ENCODE data around the gene LENG1. TPM values are rescaled to one million over a fixed set of nuclear protein-coding genes. Genes with fewer than 3 reads are reported as not detected.
"Not testable (repeated sequence)": the region's sequence is repeated elsewhere in the genome, so short reads cannot be mapped to it uniquely, and the experiment has no call there.

LENG1 gene
- 10 to 100 TPM in 2 of 3 donors, 1 to 10 TPM in 1; 2.6 to 14.0 (median 13.5) TPM for polyA plus RNA-seq

DNA sequence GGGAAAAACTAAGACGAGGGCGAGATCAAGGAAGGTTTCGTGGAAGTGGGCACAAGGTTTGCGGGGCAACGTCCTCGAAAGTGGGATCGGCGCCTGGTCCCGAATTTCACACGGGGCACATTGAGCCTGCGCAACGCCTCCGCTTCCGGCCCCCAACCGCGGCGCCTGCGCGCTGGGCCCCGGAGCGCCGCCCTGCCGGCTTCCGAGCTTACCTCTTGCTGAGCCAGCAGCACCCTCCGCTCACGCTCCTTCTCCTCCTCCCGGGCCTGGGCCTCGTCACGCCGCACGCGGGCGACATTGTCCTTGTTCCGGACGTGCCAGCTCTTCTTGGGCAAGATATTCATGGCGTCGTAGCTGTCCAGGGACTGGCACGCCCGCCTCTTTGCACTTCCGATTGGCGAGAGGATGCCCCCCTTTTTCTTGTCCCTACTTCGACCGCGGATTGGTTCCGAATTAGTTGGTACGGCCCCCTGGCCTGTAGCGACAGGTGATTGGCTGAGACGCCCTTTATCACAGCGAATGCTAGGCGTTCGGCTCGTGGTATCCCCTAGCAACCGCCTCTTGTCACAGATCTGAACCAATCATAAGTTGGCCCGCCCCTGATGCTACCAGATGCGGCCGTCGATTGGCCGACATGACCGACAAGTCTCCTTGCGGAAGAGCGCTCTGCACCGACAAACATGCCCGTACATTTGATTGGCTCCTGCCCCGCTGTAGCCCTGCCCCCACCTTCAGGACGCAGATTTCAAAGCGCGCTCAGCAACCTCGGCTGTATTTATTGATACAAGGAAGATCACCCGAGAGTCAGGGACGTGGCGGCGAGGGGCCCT is at the start of gene LENG1:
Gene LENG1, minus strand, starts transcription at position 370 of the 830 bp plus-strand sequence. Its CDS starts 26 bp downstream, at position 344.
- Mint-ChIP-seq H3K4me1 (peaks cover 60 to 62% of the 10 kb centered on the region in 2 donors), H3K4me3 (peak within 1 kb of the TSS; percentile 95 to 100 (median 99)), H3K27me3 (ENCODE audit: low read depth in 3 of 3) (peaks cover 9 to 15% (median 9%) of the 10 kb centered on the region in 3 donors), H3K36me3 (peaks cover 4 to 15% (median 10%) of the 10 kb centered on the region in 3 donors), H3K27ac (peak within 1 kb of the TSS; percentile 97 to 100 (median 99)), H3K9me3 (no peaks in the 10 kb centered on the region)
- peak; percentile 99 for DNase-seq

DNA sequence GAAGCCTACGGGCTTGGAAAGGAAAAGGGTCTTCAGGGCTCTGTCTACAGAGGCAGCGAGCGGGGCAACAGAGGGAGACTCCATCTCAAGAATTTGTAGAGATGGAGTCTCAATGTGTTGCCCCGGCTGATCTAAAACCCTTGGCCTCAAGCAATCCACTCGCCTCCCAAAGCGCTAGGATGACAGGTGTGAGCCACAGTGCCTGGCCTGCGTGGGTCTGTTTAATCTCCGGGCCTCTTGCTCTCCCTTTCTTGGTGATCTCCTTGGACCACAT is 49.2 kb upstream of the LENG1 start:
- Mint-ChIP-seq H3K27me3 (ENCODE audit: low read depth in 3 of 3) (peaks cover 3 to 38% (median 10%) of the 10 kb centered on the region in 3 donors), H3K9me3 (peaks cover 0 to 1% (median 0%) of the 10 kb centered on the region in 6 donors), H3K36me3 (peaks cover 11 to 37% (median 20%) of the 10 kb centered on the region in 3 donors), H3K27ac (peak overlapping the region in 5 of 6 donors; percentile 76 to 85 (median 80)), H3K4me1 (peaks cover 48 to 63% of the 10 kb centered on the region in 2 donors), H3K4me3 (peak overlapping the region in 2 of 5 donors; percentile 41 to 52)
- DNase-seq: no peak

DNA sequence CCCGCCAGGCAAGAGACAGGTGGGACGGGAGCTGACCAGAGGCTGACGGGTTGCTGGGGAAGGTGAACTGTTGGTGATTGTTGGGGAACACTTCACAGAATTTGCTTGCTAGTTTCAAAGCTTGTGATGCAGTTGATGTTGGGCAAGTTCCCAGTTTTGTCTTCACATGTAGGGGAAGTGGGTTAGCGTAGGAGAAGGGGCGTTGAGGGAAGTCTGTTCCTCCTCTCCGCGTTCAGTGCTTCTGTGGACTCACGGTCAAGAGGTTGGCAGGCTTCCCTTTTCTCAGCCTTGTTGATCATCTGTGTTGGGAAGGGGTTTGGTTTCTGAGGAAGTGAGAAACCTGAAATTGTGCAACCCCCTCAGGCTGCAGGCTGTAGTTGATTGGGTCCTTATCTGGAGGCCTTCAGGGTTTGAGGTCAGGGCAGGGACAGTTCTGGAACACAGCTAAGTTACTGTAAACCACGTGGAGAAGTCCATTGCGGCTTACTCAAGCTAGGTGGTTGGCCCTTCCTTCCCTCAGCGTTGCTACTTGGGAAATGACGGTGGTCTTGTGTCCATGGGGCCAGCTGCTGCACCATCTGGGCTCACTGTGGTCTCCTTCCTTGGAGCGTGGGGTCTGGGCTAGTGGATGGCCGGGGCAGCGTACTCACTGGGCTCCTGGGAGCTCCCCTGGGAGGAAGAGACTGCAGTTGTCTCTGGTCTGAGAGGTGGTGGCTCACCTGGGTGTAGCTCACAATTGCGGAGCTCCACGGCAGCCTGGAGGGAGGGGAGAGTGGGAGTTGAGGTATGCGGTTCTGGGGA is 48.7 kb upstream of the LENG1 start:
- Mint-ChIP-seq H3K27me3 (ENCODE audit: low read depth in 3 of 3) (peaks cover 3 to 37% (median 10%) of the 10 kb centered on the region in 3 donors), H3K9me3 (peaks cover 0 to 1% (median 0%) of the 10 kb centered on the region in 6 donors), H3K36me3 (peaks cover 11 to 41% (median 23%) of the 10 kb centered on the region in 3 donors), H3K4me3 (peak overlapping the region; percentile 10 to 53 (median 49)), H3K27ac (peak overlapping the region; percentile 17 to 85 (median 78)), H3K4me1 (peaks cover 52 to 69% of the 10 kb centered on the region in 2 donors)
- DNase-seq: peak in 2 of 3 donors; percentile 16 to 19

DNA sequence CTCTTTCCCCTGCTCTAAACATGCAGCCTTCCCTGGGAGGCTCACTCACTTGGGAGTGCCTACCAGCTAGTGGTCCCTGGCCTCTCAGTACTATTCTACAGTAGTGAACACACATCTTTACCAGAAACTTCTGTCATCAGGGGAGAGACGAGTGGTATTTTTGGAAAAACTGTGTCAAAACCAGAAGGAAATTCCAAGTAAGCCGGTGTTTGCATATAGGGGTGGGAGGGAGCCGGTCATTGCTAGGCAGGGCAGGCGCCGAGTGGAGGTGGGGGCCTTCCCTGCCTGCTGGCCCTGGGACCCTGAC is 48.1 kb upstream of the LENG1 start:
- H3K4me1 Mint-ChIP-seq: peaks cover 56 to 74% of the 10 kb centered on the region in 2 donors
- peaks cover 3 to 36% (median 10%) of the 10 kb centered on the region in 3 donors for H3K27me3 Mint-ChIP-seq (ENCODE audit: low read depth in 3 of 3)
- peak overlapping the region in 1 of 5 donors; percentile 38 for H3K4me3 Mint-ChIP-seq
- DNase-seq: no peak
- H3K27ac Mint-ChIP-seq: peak overlapping the region in 5 of 6 donors; percentile 51 to 84 (median 76)
- H3K9me3 Mint-ChIP-seq: peaks cover 0 to 1% (median 0%) of the 10 kb centered on the region in 6 donors
- H3K36me3 Mint-ChIP-seq: peaks cover 11 to 46% (median 28%) of the 10 kb centered on the region in 3 donors

DNA sequence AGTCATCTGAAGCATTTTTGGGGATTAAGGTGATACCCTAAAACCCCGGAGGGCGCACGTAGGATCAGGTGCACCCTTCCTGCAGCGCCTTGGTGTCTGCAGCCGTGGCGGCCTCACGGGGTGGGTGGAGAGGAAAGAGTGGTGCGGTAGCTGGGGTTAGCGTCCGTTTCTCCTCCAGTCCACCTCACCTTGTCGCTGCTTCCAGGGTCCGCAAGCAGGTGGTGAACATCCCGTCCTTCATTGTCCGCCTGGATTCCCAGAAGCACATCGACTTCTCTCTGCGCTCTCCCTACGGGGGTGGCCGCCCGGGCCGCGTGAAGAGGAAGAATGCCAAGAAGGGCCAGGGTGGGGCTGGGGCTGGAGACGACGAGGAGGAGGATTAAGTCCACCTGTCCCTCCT is 47.7 kb upstream of the LENG1 start:
- not testable (repeated sequence) for H3K9me3 Mint-ChIP-seq, H3K4me3 Mint-ChIP-seq, DNase-seq
- Mint-ChIP-seq H3K27me3 (ENCODE audit: low read depth in 3 of 3) (peaks cover 3 to 36% (median 10%) of the 10 kb centered on the region in 3 donors), H3K36me3 (peaks cover 11 to 51% (median 31%) of the 10 kb centered on the region in 3 donors), H3K4me1 (peaks cover 60 to 79% of the 10 kb centered on the region in 2 donors), H3K27ac (peak overlapping the region in 1 of 6 donors; percentile 80)

DNA sequence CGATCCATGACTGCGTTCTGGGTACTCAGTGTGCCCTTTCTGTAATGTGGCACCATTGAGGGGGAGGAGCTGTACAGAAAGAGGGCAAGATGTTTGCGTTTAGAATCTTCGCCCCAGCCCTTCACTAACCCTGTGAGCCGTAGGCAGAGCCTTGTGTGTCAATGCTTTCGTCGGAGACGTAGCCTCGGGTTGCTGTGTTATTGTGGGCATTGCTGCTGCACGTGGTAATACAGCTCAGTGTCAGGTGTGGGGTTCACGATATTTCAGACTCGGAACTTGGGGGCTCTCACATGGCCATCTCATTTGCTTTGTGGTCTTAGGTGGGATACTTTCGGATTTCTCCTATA is 47.3 kb upstream of the LENG1 start:
- peaks cover 60 to 83% of the 10 kb centered on the region in 2 donors for H3K4me1 Mint-ChIP-seq
- DNase-seq: no peak
- H3K9me3 Mint-ChIP-seq: peaks cover 0 to 1% (median 0%) of the 10 kb centered on the region in 6 donors
- peak overlapping the region in 1 of 6 donors; percentile 5 for H3K27ac Mint-ChIP-seq
- H3K27me3 Mint-ChIP-seq (ENCODE audit: low read depth in 3 of 3): peaks cover 3 to 36% (median 11%) of the 10 kb centered on the region in 3 donors
- H3K36me3 Mint-ChIP-seq: peaks cover 11 to 51% (median 31%) of the 10 kb centered on the region in 3 donors
- H3K4me3 Mint-ChIP-seq: no peak overlapping the region

DNA sequence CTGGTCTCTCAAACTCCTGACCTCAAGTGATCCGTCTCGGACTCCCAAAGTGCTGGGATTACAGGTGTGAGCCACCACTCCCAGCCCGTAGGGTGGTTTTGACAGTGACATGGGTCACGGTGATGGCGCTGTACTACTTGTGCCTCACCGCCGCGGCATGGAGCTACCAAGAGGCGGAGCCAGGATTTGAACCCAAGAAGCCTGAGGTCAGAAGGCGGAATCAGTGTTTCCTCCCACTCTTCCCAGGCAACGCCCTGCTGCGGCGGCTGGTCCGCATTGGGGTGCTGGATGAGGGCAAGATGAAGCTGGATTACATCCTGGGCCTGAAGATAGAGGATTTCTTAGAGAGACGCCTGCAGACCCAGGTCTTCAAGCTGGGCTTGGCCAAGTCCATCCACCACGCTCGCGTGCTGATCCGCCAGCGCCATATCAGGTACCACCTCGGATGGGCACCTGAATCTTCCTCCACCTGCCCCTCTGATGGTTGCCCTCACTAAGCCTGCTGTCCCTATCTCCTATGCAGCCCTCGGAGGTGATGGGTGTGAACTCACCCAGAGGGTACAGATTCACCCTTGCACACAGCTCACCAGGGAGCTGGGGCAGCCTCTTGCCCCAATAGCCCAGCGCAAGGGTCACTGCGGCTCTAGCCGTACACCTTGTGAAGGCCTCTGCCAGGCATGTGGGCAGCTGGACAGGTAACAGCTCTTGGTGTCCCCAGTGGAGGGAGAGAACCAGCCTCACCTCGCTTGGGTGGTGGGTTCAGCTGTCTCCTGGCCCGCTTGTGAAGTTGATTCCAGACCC is 46.7 kb upstream of the LENG1 start:
- DNase-seq: no peak
- peaks cover 11 to 51% (median 30%) of the 10 kb centered on the region in 3 donors for H3K36me3 Mint-ChIP-seq
- H3K4me1 Mint-ChIP-seq: peaks cover 62 to 85% of the 10 kb centered on the region in 2 donors
- H3K9me3 Mint-ChIP-seq: peaks cover 0 to 1% (median 0%) of the 10 kb centered on the region in 6 donors
- H3K27ac Mint-ChIP-seq: peak overlapping the region in 1 of 6 donors; percentile 5
- no peak overlapping the region for H3K4me3 Mint-ChIP-seq
- peaks cover 7 to 34% (median 15%) of the 10 kb centered on the region in 3 donors for H3K27me3 Mint-ChIP-seq (ENCODE audit: low read depth in 3 of 3)

DNA sequence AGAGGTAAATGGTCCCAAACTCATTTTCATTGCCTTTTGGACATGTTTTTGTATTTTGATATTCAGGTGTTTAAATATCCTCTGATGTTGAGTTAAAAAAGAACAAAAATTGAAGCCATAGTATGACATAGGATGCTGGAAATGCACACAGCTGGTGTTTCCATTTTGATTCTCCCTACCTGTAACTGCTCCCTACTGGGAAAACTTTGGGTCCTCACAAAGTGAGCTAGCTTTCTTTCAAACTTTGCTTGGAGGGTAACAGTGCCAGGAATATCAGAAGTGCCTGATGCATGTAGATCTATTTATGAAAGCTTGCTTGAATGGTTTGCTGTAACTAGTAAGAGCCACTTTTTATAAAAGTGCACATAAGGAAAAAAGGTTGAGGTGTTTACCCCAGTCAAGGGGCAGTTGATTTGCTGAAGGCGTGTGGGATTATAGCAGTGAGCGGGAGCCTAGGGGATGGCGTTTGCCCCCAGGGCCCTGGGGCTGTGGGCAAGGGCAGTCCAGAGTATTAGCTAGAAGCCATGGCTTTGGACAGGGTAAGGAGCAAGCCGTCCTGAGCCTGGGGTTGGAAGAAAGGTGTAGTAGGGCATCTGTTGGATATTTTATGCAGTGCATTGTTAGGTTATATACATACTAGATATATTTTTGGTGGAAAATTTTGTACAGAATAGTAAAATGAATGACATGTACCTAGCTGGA is 45.4 kb upstream of the LENG1 start:
- no peak for DNase-seq
- Mint-ChIP-seq H3K27ac (peak overlapping the region in 4 of 6 donors; percentile 3 to 66 (median 8)), H3K36me3 (peaks cover 11 to 47% (median 28%) of the 10 kb centered on the region in 3 donors), H3K9me3 (peaks cover 0 to 1% (median 0%) of the 10 kb centered on the region in 6 donors), H3K4me1 (peaks cover 60 to 82% of the 10 kb centered on the region in 2 donors), H3K27me3 (ENCODE audit: low read depth in 3 of 3) (peaks cover 12 to 29% (median 19%) of the 10 kb centered on the region in 3 donors), H3K4me3 (no peak overlapping the region)

DNA sequence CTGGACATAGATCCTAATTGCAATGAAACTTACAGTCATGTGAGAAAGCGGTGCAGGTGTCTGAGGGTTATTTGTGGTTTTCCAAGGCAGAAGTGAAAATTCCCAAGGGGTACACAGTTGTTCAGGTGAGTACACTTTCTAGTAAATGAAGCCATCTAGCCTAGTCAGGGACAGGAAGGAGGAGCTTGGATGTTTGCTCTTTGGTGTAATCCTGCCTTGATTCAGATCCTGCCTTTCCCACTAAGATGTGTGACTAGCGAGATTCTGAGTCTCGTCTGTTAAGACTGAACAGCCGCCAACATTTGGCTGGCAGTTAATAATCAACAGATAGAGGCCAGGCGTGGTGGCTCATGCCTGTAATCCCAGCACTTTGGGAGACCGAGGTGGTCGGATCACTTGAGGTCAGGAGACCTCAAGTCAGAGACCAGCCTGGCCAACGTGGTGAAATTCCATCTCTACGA is 43.7 kb upstream of the LENG1 start:
- Mint-ChIP-seq H3K27me3 (ENCODE audit: low read depth in 3 of 3) (peaks cover 12 to 19% (median 13%) of the 10 kb centered on the region in 3 donors), H3K4me1 (peaks cover 48 to 72% of the 10 kb centered on the region in 2 donors), H3K27ac (peak overlapping the region in 4 of 6 donors; percentile 32 to 99 (median 67)), H3K9me3 (peaks cover 0 to 1% (median 0%) of the 10 kb centered on the region in 6 donors), H3K36me3 (peaks cover 8 to 43% (median 26%) of the 10 kb centered on the region in 3 donors), H3K4me3 (peak overlapping the region; percentile 24 to 98 (median 36))
- no peak for DNase-seq

DNA sequence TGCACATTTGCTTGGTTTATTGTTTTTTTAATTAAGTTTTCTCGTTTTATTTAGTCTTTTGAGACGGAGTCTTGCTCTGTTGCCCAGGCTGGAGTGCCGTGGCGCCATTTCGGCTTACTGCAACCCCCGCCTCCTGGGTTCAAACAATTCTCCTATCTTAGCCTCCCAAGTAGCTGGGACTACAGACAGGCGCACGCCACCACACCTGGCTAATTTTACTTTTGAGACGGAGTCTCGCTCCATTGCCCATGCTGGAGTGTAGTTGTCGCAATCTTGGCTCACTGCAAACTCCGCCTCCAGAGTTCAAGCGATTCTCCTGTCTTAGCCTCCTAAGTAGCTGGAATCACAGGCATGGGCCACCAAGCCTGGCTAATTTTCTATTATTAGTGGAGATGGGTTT is 42.5 kb upstream of the LENG1 start:
- Mint-ChIP-seq H3K4me3 (peak overlapping the region; percentile 95 to 99 (median 97)), H3K36me3 (peaks cover 0 to 31% (median 18%) of the 10 kb centered on the region in 3 donors), H3K4me1 (peaks cover 42 to 63% of the 10 kb centered on the region in 2 donors), H3K27ac (peak overlapping the region; percentile 98 to 99 (median 99)), H3K9me3 (peaks cover 0 to 1% (median 0%) of the 10 kb centered on the region in 6 donors), H3K27me3 (ENCODE audit: low read depth in 3 of 3) (peaks cover 10 to 13% (median 12%) of the 10 kb centered on the region in 3 donors)
- DNase-seq: no peak

DNA sequence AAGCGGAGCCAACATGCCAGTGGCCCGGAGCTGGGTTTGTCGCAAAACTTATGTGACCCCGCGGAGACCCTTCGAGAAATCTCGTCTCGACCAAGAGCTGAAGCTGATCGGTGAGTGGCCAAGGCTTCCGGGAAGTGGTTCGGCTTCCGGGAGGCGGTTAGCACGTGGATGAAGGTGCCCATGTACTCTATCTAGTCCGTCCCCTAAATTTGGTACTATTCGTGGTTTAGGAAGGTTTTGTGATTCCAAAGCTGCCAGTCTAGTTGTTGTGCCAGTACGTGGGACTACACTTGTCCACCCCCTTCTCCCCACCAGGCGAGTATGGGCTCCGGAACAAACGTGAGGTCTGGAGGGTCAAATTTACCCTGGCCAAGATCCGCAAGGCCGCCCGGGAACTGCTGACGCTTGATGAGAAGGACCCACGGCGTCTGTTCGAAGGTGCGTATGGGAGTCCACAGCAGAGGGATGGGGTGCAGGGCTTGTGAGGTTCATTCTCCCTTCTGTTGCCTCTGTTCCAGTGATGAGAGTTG is 41.7 kb upstream of the LENG1 start:
- Mint-ChIP-seq H3K9me3 (no peaks in the 10 kb centered on the region), H3K27ac (peak overlapping the region; percentile 98 to 99 (median 99)), H3K4me3 (peak overlapping the region; percentile 95 to 99 (median 97)), H3K27me3 (ENCODE audit: low read depth in 3 of 3) (peaks cover 8 to 13% (median 12%) of the 10 kb centered on the region in 3 donors), H3K4me1 (peaks cover 42 to 63% of the 10 kb centered on the region in 2 donors), H3K36me3 (peaks cover 0 to 23% (median 18%) of the 10 kb centered on the region in 3 donors)
- no peak for DNase-seq

DNA sequence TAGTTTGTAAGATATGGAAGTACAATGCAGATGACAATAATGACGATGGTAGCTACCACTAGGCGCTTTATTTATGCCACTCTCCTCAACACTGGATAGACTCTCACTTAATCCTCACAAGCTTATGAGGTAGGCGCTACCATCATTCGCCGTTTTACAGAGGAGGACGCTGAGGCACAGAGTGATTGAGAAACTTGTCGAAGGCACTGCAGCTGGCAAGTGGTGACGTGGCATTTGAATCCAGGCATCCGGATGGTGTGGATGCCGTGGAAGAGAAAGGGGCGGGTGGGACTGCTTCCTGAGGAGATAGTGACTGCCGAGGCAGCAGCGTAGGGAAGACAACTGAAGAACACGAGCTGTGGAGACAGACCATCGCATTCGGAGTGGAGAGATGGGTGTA is 39.9 kb upstream of the LENG1 start:
- no peak for DNase-seq
- H3K27ac Mint-ChIP-seq: peak overlapping the region; percentile 60 to 98 (median 74)
- peaks cover 40 to 48% of the 10 kb centered on the region in 2 donors for H3K4me1 Mint-ChIP-seq
- H3K4me3 Mint-ChIP-seq: peak overlapping the region; percentile 60 to 75 (median 74)
- no peaks in the 10 kb centered on the region for H3K9me3 Mint-ChIP-seq
- peaks cover 8 to 12% (median 10%) of the 10 kb centered on the region in 3 donors for H3K27me3 Mint-ChIP-seq (ENCODE audit: low read depth in 3 of 3)
- H3K36me3 Mint-ChIP-seq: peaks cover 5 to 18% (median 17%) of the 10 kb centered on the region in 3 donors

All from immature natural killer cell (primary cell).